ENCODE results near the gene HERPUD1. TPM values are rescaled to one million over a fixed set of nuclear protein-coding genes. Genes with fewer than 3 reads are reported as not detected.
"Not testable (repeated sequence)": the region's sequence is repeated elsewhere in the genome, so short reads cannot be mapped to it uniquely, and the experiment has no call there.

Gene HERPUD1
- total and polyA plus RNA-seq, 9 of the 15 experiments (the other 6 are each of a cell fraction or from before 2014, with no cell fraction given), result 14.2 to 60.7 (median 37.4) TPM

- no peak for TF ChIP-seq ZNF639 (CRISPR knock-in tag; conservative IDR thresholded peaks at IDR 0.05 in 1 of 2, IDR thresholded peaks at IDR 0.05 in 1 of 2)
- TF ChIP-seq NONO (IDR thresholded peaks at IDR 0.05; ENCODE audit: low read depth in 2 of 2, low read length in 1 of 2), result no peak
- no peak for TF ChIP-seq NR4A1 (CRISPR knock-in tag; IDR thresholded peaks at IDR 0.05)
- no peak for TF ChIP-seq NR4A1 (tag; IDR thresholded peaks at IDR 0.05)
- TF ChIP-seq ZNF398 (CRISPR knock-in tag; IDR thresholded peaks at IDR 0.05), result no peak
Observed at GRCh38 chr16:56884026-56884582, 47.8 kb upstream of the HERPUD1 start (continued).

GRCh38 chr16:56884929-56885328 is 47.0 kb upstream of the HERPUD1 start:
- H3K9me1 ChIP-seq (ENCODE audit: control insufficient read depth, insufficient read depth, low read length); ATAC-seq; in situ Hi-C loops (cut with MboI); BruUV-seq (replicated peaks); H3K9ac ChIP-seq (ENCODE audit: insufficient read depth in 1 of 2, low read depth in 2 of 2, low read length in 2 of 2); DNase-seq (ENCODE audit: extremely low read depth in 1 of 4, low spot score in 3 of 4); H2AFZ ChIP-seq (ENCODE audit: low read depth, low read length); H3K4me2 ChIP-seq (ENCODE audit: insufficient read depth, low read length); FAIRE-seq; POLR2A ChIA-PET; H3K79me2 ChIP-seq (ENCODE audit: control insufficient read depth, insufficient read depth, low read length); H3K36me3 ChIP-seq (ENCODE audit: control insufficient read depth, insufficient read depth, low read length); H4K20me1 ChIP-seq (replicated peaks; ENCODE audit: control insufficient read depth, insufficient read depth, low read length); H3K4me3 ChIP-seq; intact Hi-C loops (cut with micrococcal nuclease); H3K9me3 ChIP-seq (replicated peaks; ENCODE audit: control insufficient read depth, insufficient read depth, low read depth, low read length); CTCF ChIA-PET (ENCODE audit: low intra/inter-chr PET ratio); H3K27ac ChIP-seq (ENCODE audit: extremely low read depth, low read depth, low read length): not testable (repeated sequence)
- Histone ChIP-seq H3K4me1 (replicated peaks in 1 of 2; ENCODE audit: control insufficient read depth in 2 of 2, insufficient read depth in 2 of 2, low read length in 2 of 2) (peaks cover 0 to 16% of the 10 kb centered on the region in 2 experiments; a peak in 2 of 5 replicates), H3K27me3 (ENCODE audit: control insufficient read depth in 2 of 2, insufficient read depth in 2 of 2, low read length in 2 of 2) (peaks cover 10 to 28% of the 10 kb centered on the region in 2 experiments; a peak in 4 of 5 replicates)
- WGBS (ENCODE audit: insufficient coverage, low coverage, missing lambda C conversion rate), result 21% methylated on average over 12 of the region's 13 CpGs
